ENCODE results near the gene PTPRG. TPM values are rescaled to one million over a fixed set of nuclear protein-coding genes. Genes with fewer than 3 reads are reported as not detected.

PTPRG gene
- total RNA-seq, 1 experiment from 2014 or later, result 69.3 TPM

GRCh38 chr3:62134061-62134496 lies 572.7 kb downstream of the PTPRG start:
- H2BK15ac ChIP-seq (ENCODE audit: low read depth, low read length), result no peak overlapping the region
- no peak overlapping the region for H3K23ac ChIP-seq (ENCODE audit: insufficient read length, low read depth, low read length)
- Mint-ChIP-seq H3K36me3 (ENCODE audit: insufficient read depth in 1 of 3, low read depth in 3 of 3) (peaks cover under 1 to 20% (median 9%) of the 10 kb centered on the region in 3 experiments; a peak in 5 of 7 replicates), H3K27ac (no peak overlapping the region), H3K27me3 (ENCODE audit: low read depth) (no peaks in the 10 kb centered on the region), H3K9me3 (no peaks in the 10 kb centered on the region), H3K4me3 (no peak overlapping the region), H3K4me1 (peaks cover 2 to 7% of the 10 kb centered on the region in 2 experiments; a peak in 2 of 4 replicates)
- H3K18ac ChIP-seq (ENCODE audit: insufficient read length, low read depth, low read length), result no peak overlapping the region
- H3K4me2 ChIP-seq (ENCODE audit: insufficient read depth, insufficient read length, low read length), result no peak overlapping the region
- no peaks in the 10 kb centered on the region for H3K9me3 ChIP-seq (ENCODE audit: control insufficient read depth, low read depth, low read length)
- no peaks in the 10 kb centered on the region for H3K23me2 ChIP-seq (ENCODE audit: insufficient read length, low read depth, low read length, poor library complexity, severe bottlenecking)
- no peak overlapping the region for H3K4ac ChIP-seq (ENCODE audit: low read depth, low read length)
- no peak overlapping the region for H2BK20ac ChIP-seq (ENCODE audit: low read depth, low read length, poor library complexity, severe bottlenecking)
- no peak overlapping the region; the same call in 1 of the 2 replicates for H3K14ac ChIP-seq (ENCODE audit: insufficient read depth, low read length)
- DNase-seq, result no peak
- no peak overlapping the region for H2AK5ac ChIP-seq (ENCODE audit: insufficient read length, low read length)
- H4K91ac ChIP-seq (ENCODE audit: insufficient read length, low read depth, low read length), result no peak overlapping the region
- no peak overlapping the region for H4K8ac ChIP-seq (replicated peaks; ENCODE audit: insufficient read length, low read depth, low read length)
- H3K79me1 ChIP-seq (ENCODE audit: insufficient read depth, low read depth, low read length, poor library complexity, severe bottlenecking), result no peaks in the 10 kb centered on the region
- no peaks in the 10 kb centered on the region for H3K79me2 ChIP-seq (ENCODE audit: insufficient read depth, low read length)
- TF ChIP-seq CTCF (conservative IDR thresholded peaks at IDR 0.05), result no peak
- no peak overlapping the region for H3K56ac ChIP-seq (ENCODE audit: insufficient read length, low read depth, low read length)
- H3K9ac ChIP-seq (ENCODE audit: extremely low read depth, insufficient read length, low read length), result no peak overlapping the region
- WGBS (ENCODE audit: extremely low coverage, insufficient read length, low lambda C conversion rate), result no CpG with 5 or more reads among the region's 6 CpGs
- H2BK120ac ChIP-seq (ENCODE audit: low read depth, low read length, poor library complexity, severe bottlenecking), result no peak overlapping the region
- H2BK5ac ChIP-seq (ENCODE audit: insufficient read length, low read length), result no peak overlapping the region
- H3T11ph ChIP-seq (ENCODE audit: low read length), result no peak overlapping the region
- H3K27ac ChIP-seq (ENCODE audit: insufficient read length, low read depth, low read length), result no peak overlapping the region
- H4K20me1 ChIP-seq (ENCODE audit: control insufficient read depth, insufficient read depth, insufficient read length), result no peaks in the 10 kb centered on the region
- H3K27me3 ChIP-seq (ENCODE audit: insufficient read depth, low read length), result no peaks in the 10 kb centered on the region
- no peak overlapping the region for H2AFZ ChIP-seq (ENCODE audit: low read length)
- H2BK12ac ChIP-seq (ENCODE audit: insufficient read length, low read depth, low read length), result no peak overlapping the region
- H4K5ac ChIP-seq (ENCODE audit: insufficient read length, low read depth, low read length), result no peak overlapping the region
- no peaks in the 10 kb centered on the region for H3K4me1 ChIP-seq (ENCODE audit: insufficient read depth, low read length)
